GM21576 (cell line): Measurements from ENCODE around the gene ETNK2.
"Not testable (repeated sequence)": the region's sequence is repeated elsewhere in the genome, so short reads cannot be mapped to it uniquely, and the experiment has no call there.

Experiments
- ATAC-seq: cut with Tn5 transposase; IDR thresholded peaks from one replicate; pipeline ENCODE4 v1.9.1; 2021; ENCODE audit warnings: mild to moderate bottlenecking, moderate library complexity; ENCODE audit not compliant: unreplicated experiment

The ETNK2 gene

GRCh38 chr1:204105131-204105515 lies 46.7 kb downstream of the ETNK2 start:
- ATAC-seq, result no peak

- ATAC-seq, result no peak
Measured at GRCh38 chr1:204104331-204105130, 47.3 kb downstream of the ETNK2 start.

GRCh38 chr1:204103431-204103741 lies 48.5 kb downstream of the ETNK2 start:
- no peak for ATAC-seq

GRCh38 chr1:204102739-204103430 lies 49.0 kb downstream of the ETNK2 start:
- ATAC-seq, result no peak

GRCh38 chr1:204102029-204102611 lies 49.7 kb downstream of the ETNK2 start:
- ATAC-seq, result no peak

- not testable (repeated sequence) for ATAC-seq
Measured at GRCh38 chr1:204099754-204100153, 52.1 kb downstream of the ETNK2 start.

- ATAC-seq, result no peak
Measured at GRCh38 chr1:204098683-204099082, 53.2 kb downstream of the ETNK2 start.

- no peak for ATAC-seq
Measured at GRCh38 chr1:204096931-204097330, 54.9 kb downstream of the ETNK2 start.

GRCh38 chr1:204094856-204095634 lies 56.8 kb downstream of the ETNK2 start:
- no peak for ATAC-seq

GRCh38 chr1:204094313-204094729 lies 57.5 kb downstream of the ETNK2 start:
- no peak for ATAC-seq

- no peak for ATAC-seq
Measured at GRCh38 chr1:204093781-204094180, 58.1 kb downstream of the ETNK2 start.

- ATAC-seq, result no peak
Measured at GRCh38 chr1:204093421-204093717, 58.5 kb downstream of the ETNK2 start.

- ATAC-seq, result no peak
Measured at GRCh38 chr1:204092632-204093420, 59.0 kb downstream of the ETNK2 start.

GRCh38 chr1:204091787-204092312 lies 60.0 kb downstream of the ETNK2 start:
- no peak for ATAC-seq

- no peak for ATAC-seq
Measured at GRCh38 chr1:204091066-204091465, 60.8 kb downstream of the ETNK2 start.

- ATAC-seq, result not testable (repeated sequence)
Measured at GRCh38 chr1:204090132-204090531, 61.7 kb downstream of the ETNK2 start.

- ATAC-seq, result no peak
Measured at GRCh38 chr1:204089044-204089751, 62.6 kb downstream of the ETNK2 start.

- no peak for ATAC-seq
Measured at GRCh38 chr1:204088596-204088995, 63.2 kb downstream of the ETNK2 start.

GRCh38 chr1:204087893-204088528 lies 63.8 kb downstream of the ETNK2 start:
- ATAC-seq, result no peak
